PFSK-1 (cell line): ENCODE results near the gene PLA2R1.

Experiments
- FOXP2 ChIP-seq: optimal IDR thresholded peaks from 2 replicates; pipeline ENCODE3; 2011; ENCODE audit warnings: borderline replicate concordance, control low read depth, inconsistent platforms; ENCODE audit not compliant: insufficient read depth; ENCODE audit errors: extremely low read length, extremely low read depth
- POLR2AphosphoS5 ChIP-seq: IDR thresholded peaks from 2 replicates; pipeline ENCODE4 v1.6.1; 2012; ENCODE audit warnings: low read depth, mild to moderate bottlenecking, control low read depth, low read length, moderate library complexity
- REST ChIP-seq, 2 experiments: IDR thresholded peaks; 2 replicates each; pipeline versions ENCODE4 v1.6.1 to v1.8.0; 2011 to 2012; ENCODE audit warnings: low read depth in 2 of 2, low read length in 2 of 2, control low read depth in 1 of 2, inconsistent platforms in 1 of 2, mild to moderate bottlenecking in 1 of 2, moderate library complexity in 1 of 2; ENCODE audit not compliant: insufficient read depth in 1 of 2
- SIN3A ChIP-seq: IDR thresholded peaks from 2 replicates; pipeline ENCODE4 v1.6.1; 2012; ENCODE audit warnings: mild to moderate bottlenecking, low read length, moderate library complexity, borderline replicate concordance; ENCODE audit not compliant: insufficient read depth
- TAF1 ChIP-seq: IDR thresholded peaks from 2 replicates; pipeline ENCODE4 v1.6.1; 2012; ENCODE audit warnings: low read length, control low read depth, borderline replicate concordance; ENCODE audit not compliant: insufficient read depth

Gene PLA2R1

DNA sequence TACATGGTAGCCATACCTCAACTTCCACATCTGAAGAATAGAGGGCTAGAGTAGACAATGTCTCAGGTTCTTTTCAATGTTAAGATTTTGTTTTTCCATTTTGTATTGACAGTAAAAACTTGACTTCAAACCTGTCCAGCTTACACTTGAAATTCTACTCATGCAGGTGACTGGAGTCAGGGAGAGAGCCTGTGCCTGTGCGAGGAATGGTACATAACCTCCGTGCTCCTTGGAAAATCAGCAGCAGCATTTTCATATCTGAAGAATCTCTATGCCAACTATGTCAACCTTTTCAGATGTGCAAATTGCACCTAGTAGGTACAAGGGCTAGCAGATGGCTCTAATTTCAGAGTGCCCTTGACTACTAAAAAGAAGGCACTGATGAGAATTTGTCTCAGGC lies 2.1 kb downstream of the PLA2R1 start:
- TF ChIP-seq TAF1 (no peak), REST (IDR thresholded peaks at IDR 0.05; ENCODE audit: insufficient read depth in 1 of 2, low read depth in 2 of 2, low read length in 2 of 2) (no peak), SIN3A (no peak), POLR2AphosphoS5 (no peak), FOXP2 (no peak)

DNA sequence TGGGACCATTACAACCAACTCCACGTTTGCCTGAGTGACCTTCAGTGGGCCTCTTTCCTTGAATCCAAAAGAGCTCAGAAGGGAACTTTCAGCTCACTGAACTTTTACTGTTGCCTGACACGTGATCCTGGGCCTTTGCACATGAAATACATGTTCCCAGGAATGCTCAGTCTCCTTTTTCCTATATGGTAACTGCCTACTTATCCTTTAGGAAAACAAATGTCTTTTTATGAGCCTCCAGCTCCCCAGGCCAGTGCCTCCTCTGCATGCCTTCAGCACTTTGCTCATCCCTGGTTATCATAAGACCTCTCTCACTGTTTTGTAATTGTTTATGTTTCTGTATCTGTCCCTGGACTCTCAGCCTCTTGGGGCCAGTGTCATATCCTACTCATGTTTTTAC lies 5.1 kb downstream of the PLA2R1 start:
- TF ChIP-seq SIN3A (no peak), POLR2AphosphoS5 (no peak), TAF1 (no peak), FOXP2 (no peak), REST (IDR thresholded peaks at IDR 0.05; ENCODE audit: insufficient read depth in 1 of 2, low read depth in 2 of 2, low read length in 2 of 2) (no peak)

DNA sequence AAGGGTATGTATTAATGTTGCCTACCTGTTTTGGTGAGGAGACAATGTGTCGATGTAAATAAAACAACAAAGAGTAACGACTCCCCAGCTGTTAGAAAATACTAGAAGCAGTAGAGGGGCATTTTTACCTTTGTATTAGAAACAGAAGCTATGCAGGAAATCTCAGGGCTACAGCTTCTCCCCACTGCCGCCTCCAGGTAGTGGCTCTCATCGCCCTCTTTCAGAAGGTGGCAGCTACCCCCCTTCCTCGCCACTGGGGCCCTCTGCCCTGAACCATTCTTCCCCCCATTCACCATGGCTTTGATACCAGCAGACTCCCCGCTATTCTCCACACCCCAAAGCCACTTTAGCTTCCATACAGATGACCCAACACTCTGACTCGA lies 6.7 kb downstream of the PLA2R1 start:
- TF ChIP-seq SIN3A (no peak), POLR2AphosphoS5 (no peak), FOXP2 (no peak), REST (IDR thresholded peaks at IDR 0.05; ENCODE audit: insufficient read depth in 1 of 2, low read depth in 2 of 2, low read length in 2 of 2) (no peak), TAF1 (no peak)

- no peak for TF ChIP-seq FOXP2
- no peak for TF ChIP-seq REST (IDR thresholded peaks at IDR 0.05; ENCODE audit: insufficient read depth in 1 of 2, low read depth in 2 of 2, low read length in 2 of 2)
- no peak for TF ChIP-seq TAF1
- no peak for TF ChIP-seq POLR2AphosphoS5
- TF ChIP-seq SIN3A: no peak
Observed at GRCh38 chr2:160054984-160055725, 7.3 kb downstream of the PLA2R1 start.

DNA sequence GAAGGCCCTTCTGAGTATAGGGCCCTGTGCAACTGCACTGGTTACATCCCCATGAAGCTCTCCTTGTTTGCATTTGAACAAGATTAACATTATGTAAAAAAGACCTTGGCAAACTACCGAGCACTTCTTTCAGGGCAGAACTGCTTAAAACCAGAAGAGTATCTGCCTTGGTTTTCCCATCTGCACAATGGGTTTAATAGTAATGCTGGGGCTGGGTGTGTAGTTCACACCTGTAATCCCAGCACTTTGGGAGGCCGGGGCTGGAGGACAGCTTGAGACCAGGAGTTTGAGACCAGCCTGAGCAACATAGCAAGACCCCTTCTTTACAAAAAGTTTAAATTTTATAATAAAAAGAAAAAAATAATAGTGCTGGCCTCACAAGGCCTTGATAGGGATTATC lies 8.5 kb downstream of the PLA2R1 start:
- TF ChIP-seq REST (IDR thresholded peaks at IDR 0.05; ENCODE audit: insufficient read depth in 1 of 2, low read depth in 2 of 2, low read length in 2 of 2): no peak
- TF ChIP-seq TAF1: no peak
- TF ChIP-seq POLR2AphosphoS5: no peak
